HCT116 (cell line): ENCODE data around the gene SIL1. TPM values are rescaled to one million over a fixed set of nuclear protein-coding genes. Genes with fewer than 3 reads are reported as not detected.

Experiments used
- ATAC-seq: fragments of 200-7000 bp; cut with Tn5 transposase; 2 replicates; pipeline ENCODE4 v1.9.1; 2020; ENCODE audit warnings: mild to moderate bottlenecking, moderate library complexity
- BruUV-seq: library from RNA; stranded (reverse); fragments of 400-500 nt; replicated peaks from 2 replicates; lab custom pipeline; 2021; lab: Mats Ljungman, UMichigan
- CTCF ChIA-PET: fragments of 300-600 bp; sonication (Branson Sonifier 250); formaldehyde crosslinking; loops from one replicate; lab custom pipeline; 2021; ENCODE audit warnings: antibody characterized with exemption; lab: Charles Lee
- POLR2A ChIA-PET: fragments of 300-600, 350-600 bp; sonication (Branson Sonifier 250); formaldehyde crosslinking; loops from one replicate; lab custom pipeline; 2021; ENCODE audit warnings: antibody characterized with exemption; lab: Charles Lee
- RAD21 ChIA-PET, 2 experiments: fragments of 300-600 bp; sonication (Branson Sonifier 250); formaldehyde crosslinking; loops; one replicate each; lab custom pipeline; 2023; ENCODE audit warnings: low total read pairs in 2 of 2; ENCODE audit not compliant: uncharacterized antibody in 2 of 2, unreplicated experiment in 2 of 2, low non-redundant PET in 1 of 2; lab: Charles Lee
- DNase-seq: peaks from one replicate; pipeline ENCODE4 v3.0.0-alpha.2; 2010; ENCODE audit warnings: low read depth, low spot score
- H2AFZ ChIP-seq: fragments of 200-600 bp; shearing (Covaris generic), sonication (generic); 2 replicates; pipeline ENCODE4 v1.6.1; 2017; ENCODE audit warnings: low read depth, mixed run types, mixed read lengths, antibody characterized with exemption, low read length; ENCODE audit not compliant: poor library complexity, severe bottlenecking
- H3K27ac ChIP-seq: 2 replicates; pipeline ENCODE4 v1.5.1; 2012; ENCODE audit warnings: low read depth, low read length
- H3K27me3 ChIP-seq: fragments of 200-600 bp; sonication (generic); 2 replicates; pipeline ENCODE4 v1.6.1; 2016; ENCODE audit warnings: mixed run types, low read length, mixed read lengths; ENCODE audit not compliant: insufficient read depth
- H3K36me3 ChIP-seq, 2 experiments: fragments of 200-500 bp in 1 of 2; fragments of 200-600 bp in 1 of 2; sonication (Bioruptor generic) in 1 of 2; sonication (generic) in 1 of 2; 2 replicates each; pipeline versions ENCODE4 v1.5.1 to v1.6.1; 2014 to 2016; ENCODE audit warnings: low read length in 2 of 2, inconsistent platforms in 1 of 2, mixed read lengths in 1 of 2, mixed run types in 1 of 2; ENCODE audit not compliant: insufficient read depth in 2 of 2, control insufficient read depth in 1 of 2
- H3K4me1 ChIP-seq, 2 experiments: fragments of 200-600 bp in 1 of 2; sonication (generic) in 1 of 2; 2 replicates each; pipeline versions ENCODE4 v1.5.1 to v1.6.1; 2012 to 2017; ENCODE audit warnings: low read length in 2 of 2, inconsistent platforms in 1 of 2, mild to moderate bottlenecking in 1 of 2, mixed read lengths in 1 of 2, mixed run types in 1 of 2, moderate library complexity in 1 of 2; ENCODE audit not compliant: insufficient read depth in 2 of 2, control insufficient read depth in 1 of 2
- H3K4me2 ChIP-seq: fragments of 200-600 bp; sonication (generic); 2 replicates; pipeline ENCODE4 v1.6.1; 2017; ENCODE audit warnings: mixed run types, low read length, mixed read lengths
- H3K4me3 ChIP-seq, 2 experiments: fragments of 200-600 bp in 1 of 2; sonication (generic) in 1 of 2; replicated peaks in 1 of 2; 2 replicates each; pipeline ENCODE4 v1.5.1; 2011 to 2016; ENCODE audit warnings: low read length in 2 of 2, control low read depth in 1 of 2, low read depth in 1 of 2, mild to moderate bottlenecking in 1 of 2, mixed read lengths in 1 of 2, mixed run types in 1 of 2
- H3K79me2 ChIP-seq: fragments of 200-600 bp; sonication (generic); 2 replicates; pipeline ENCODE4 v1.6.1; 2017; ENCODE audit warnings: mild to moderate bottlenecking, mixed run types, low read length, moderate library complexity, mixed read lengths; ENCODE audit not compliant: insufficient read depth
- H3K9ac ChIP-seq: fragments of 200-600 bp; sonication (generic); 2 replicates; pipeline ENCODE4 v1.6.1; 2016; ENCODE audit warnings: low read length, mixed read lengths
- H3K9me2 ChIP-seq: fragments of 200-600 bp; sonication (generic), shearing (Covaris generic); 2 replicates; pipeline ENCODE4 v1.6.1; 2017; ENCODE audit warnings: mixed run types, mild to moderate bottlenecking, moderate library complexity; ENCODE audit not compliant: insufficient read depth
- H3K9me3 ChIP-seq, 2 experiments: fragments of 200-500 bp in 1 of 2; fragments of 200-600 bp in 1 of 2; sonication (Bioruptor generic) in 1 of 2; sonication (generic) in 1 of 2; 2 replicates each; pipeline ENCODE4 v1.6.1; 2014 to 2017; ENCODE audit warnings: low read length in 2 of 2, mixed read lengths in 2 of 2, inconsistent platforms in 1 of 2, low read depth in 1 of 2, mild to moderate bottlenecking in 1 of 2, mixed run types in 1 of 2, moderate library complexity in 1 of 2; ENCODE audit not compliant: control insufficient read depth in 1 of 2, insufficient read depth in 1 of 2
- H4K20me1 ChIP-seq: fragments of 200-600 bp; sonication (generic), shearing (Covaris generic); 2 replicates; pipeline ENCODE4 v1.6.1; 2017; ENCODE audit warnings: mixed run types, mild to moderate bottlenecking, moderate library complexity; ENCODE audit not compliant: insufficient read depth
- CBX3 ChIP-seq: IDR thresholded peaks from 2 replicates; pipeline ENCODE4 v1.6.1; 2012; ENCODE audit warnings: low read depth
- EGR1 ChIP-seq: IDR thresholded peaks from 2 replicates; pipeline ENCODE4 v1.6.1; 2012; ENCODE audit warnings: low read depth
- ELF1 ChIP-seq: IDR thresholded peaks from 2 replicates; pipeline ENCODE4 v1.6.1; 2012; ENCODE audit warnings: low read depth, borderline replicate concordance
- EZH2 ChIP-seq: fragments of 200-600 bp; sonication (generic); IDR thresholded peaks from 2 replicates; pipeline ENCODE4 v1.6.1; 2017; ENCODE audit warnings: antibody characterized with exemption, mixed run types
- JUND ChIP-seq: IDR thresholded peaks from 2 replicates; pipeline ENCODE4 v1.6.1; 2012
- MAX ChIP-seq: IDR thresholded peaks from 2 replicates; pipeline ENCODE4 v1.6.1; 2012
- POLR2A ChIP-seq: IDR thresholded peaks from 2 replicates; pipeline ENCODE4 v1.7.0; 2011; ENCODE audit warnings: borderline replicate concordance; ENCODE audit not compliant: insufficient read depth, insufficient read length; ENCODE audit errors: extremely low read depth
- REST ChIP-seq: IDR thresholded peaks from 2 replicates; pipeline ENCODE4 v1.6.1; 2012; ENCODE audit warnings: low read depth
- SP1 ChIP-seq: IDR thresholded peaks from 2 replicates; pipeline ENCODE4 v1.6.1; 2012; ENCODE audit warnings: low read depth
- TCF7L2 ChIP-seq: IDR thresholded peaks from 2 replicates; pipeline ENCODE4 v1.7.0; 2011; ENCODE audit warnings: borderline replicate concordance, inconsistent platforms; ENCODE audit not compliant: insufficient read depth, insufficient read length; ENCODE audit errors: extremely low read depth
- YY1 ChIP-seq: IDR thresholded peaks from 2 replicates; pipeline ENCODE4 v1.6.1; 2011; ENCODE audit warnings: low read length, low read depth, moderate library complexity, mild to moderate bottlenecking; ENCODE audit not compliant: insufficient replicate concordance; ENCODE audit errors: extremely low read depth
- ZNF274 ChIP-seq: fragments of 200-500 bp; sonication (Bioruptor generic); IDR thresholded peaks from 2 replicates; pipeline ENCODE4 v1.6.1; 2014; ENCODE audit warnings: mild to moderate bottlenecking, low read depth, low read length, inconsistent platforms
- intact Hi-C: fragments of 100-400 bp; cut with micrococcal nuclease; formaldehyde crosslinking; loops from 2 replicates; pipeline ENCODE4 v1.10.0; 2022
- total RNA-seq: library from RNA; stranded (reverse); gene quantifications from one replicate; pipeline ENCODE4 v1.2.1, GENCODE V29; 2021; ENCODE audit not compliant: unreplicated experiment
- TF ChIP-seq, protein P1 (sequence below): IDR thresholded peaks from 2 replicates; pipeline ENCODE4 v1.6.1; 2012

Gene SIL1
- total RNA-seq, 1 experiment from 2014 or later = 34.0 TPM

DNA sequence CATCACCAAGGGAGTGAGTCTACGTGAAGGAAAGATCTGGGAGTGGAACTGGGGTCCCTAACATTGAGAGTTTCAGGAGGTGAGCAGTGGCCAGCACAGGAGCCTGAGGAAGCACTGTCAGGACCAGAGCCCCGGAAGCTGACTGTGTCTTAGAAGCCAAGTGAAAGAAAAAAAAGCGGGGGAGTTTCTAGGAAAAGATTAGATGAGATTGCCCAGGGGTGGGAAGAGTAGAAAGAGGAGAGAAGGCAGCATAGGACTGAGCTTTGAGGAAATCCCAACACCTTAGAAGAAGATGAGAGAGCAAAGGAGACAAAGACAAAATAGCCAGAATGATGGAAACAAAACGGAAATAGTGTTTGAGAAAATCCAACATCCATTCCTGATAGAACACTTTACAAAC is 286.1 kb downstream of the SIL1 start:
- H3K9ac ChIP-seq = no peak overlapping the region
- no peaks in the 10 kb centered on the region for H3K9me2 ChIP-seq
- no peak for DNase-seq
- intact Hi-C loops = no loop called here
- ATAC-seq = no peak
- ChIA-PET CTCF (no interaction called here), POLR2A (no interaction called here), RAD21 (no interaction called here)
- no peaks in the 10 kb centered on the region for H3K9me3 ChIP-seq
- TF ChIP-seq REST (no peak), YY1 (no peak), JUND (no peak), POLR2A (no peak), MAX (no peak), EGR1 (no peak), ZNF274 (no peak), TCF7L2 (no peak), EZH2 (no peak), CBX3 (no peak), ELF1 (no peak), SP1 (no peak)
- TF ChIP-seq, protein P1, sequence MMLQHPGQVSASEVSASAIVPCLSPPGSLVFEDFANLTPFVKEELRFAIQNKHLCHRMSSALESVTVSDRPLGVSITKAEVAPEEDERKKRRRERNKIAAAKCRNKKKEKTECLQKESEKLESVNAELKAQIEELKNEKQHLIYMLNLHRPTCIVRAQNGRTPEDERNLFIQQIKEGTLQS = no peak
- H2AFZ ChIP-seq = no peak overlapping the region
- no peak overlapping the region for H3K27ac ChIP-seq
- no peaks in the 10 kb centered on the region for H3K4me1 ChIP-seq
- H3K4me2 ChIP-seq = no peak overlapping the region
- no peaks in the 10 kb centered on the region for H4K20me1 ChIP-seq
- H3K79me2 ChIP-seq = no peaks in the 10 kb centered on the region; the same call in 1 of the 2 replicates
- no peaks in the 10 kb centered on the region for H3K27me3 ChIP-seq
- BruUV-seq = no TSS peak
- no peak overlapping the region for H3K4me3 ChIP-seq
- 0 out of 4 replicates have a peak, but pooled peaks cover 2 to 3% of the 10 kb centered on the region in 2 experiments for H3K36me3 ChIP-seq
